GM12878 (cell line): ENCODE data around the gene SCAP. TPM values are rescaled to one million over a fixed set of nuclear protein-coding genes. Genes with fewer than 3 reads are reported as not detected.

Experiments
- ATAC-seq: fragments of 200-7000 bp; cut with Tn5 transposase; 3 replicates; pipeline ENCODE4 v1.9.1; 2020; ENCODE audit warnings: mild to moderate bottlenecking, moderate library complexity
- BruUV-seq: library from RNA; stranded (reverse); fragments of 400-500 nt; replicated peaks from 2 replicates; lab custom pipeline; 2021; lab: Mats Ljungman, UMichigan
- CTCF ChIA-PET: fragments of 300-600 bp; sonication (Branson Sonifier 250); formaldehyde crosslinking; extraction: SDS; loops from one replicate; lab custom pipeline; 2021; ENCODE audit warnings: inconsistent platforms; lab: Yijun Ruan, JAX
- POLR2A ChIA-PET: fragments of 350-600 bp; formaldehyde crosslinking; extraction: SDS; loops from one replicate; lab custom pipeline; 2021; ENCODE audit warnings: inconsistent platforms; lab: Charles Lee
- RAD21 ChIA-PET: fragments of 300-600 bp; sonication (Branson Sonifier 250); formaldehyde crosslinking; loops from one replicate; lab custom pipeline; 2023; ENCODE audit warnings: antibody characterized with exemption; ENCODE audit not compliant: unreplicated experiment; lab: Charles Lee
- SMC1A ChIA-PET: fragments of 300-600 bp; sonication (Branson Sonifier 250); formaldehyde crosslinking; loops from one replicate; lab custom pipeline; 2023; ENCODE audit not compliant: unreplicated experiment, uncharacterized antibody; lab: Charles Lee
- DNase-seq: peaks from one replicate; pipeline ENCODE4 v3.0.0-alpha.2; 2011; ENCODE audit warnings: low read depth, low spot score
- FAIRE-seq: peaks from 3 replicates; lab custom pipeline; 2011; peaks lifted over from hg19 to GRCh38; lab: Jason Lieb, UNC
- H2AFZ ChIP-seq: 2 replicates; pipeline ENCODE4 v1.6.0; 2011; ENCODE audit warnings: low read depth, low read length, control low read depth; ENCODE audit not compliant: control insufficient read depth
- H3K27ac ChIP-seq: 2 replicates; pipeline ENCODE4 v1.5.1; 2011; ENCODE audit warnings: control low read depth; ENCODE audit not compliant: control insufficient read depth, insufficient read depth
- H3K27me3 ChIP-seq, 2 experiments: replicated peaks in 1 of 2; 2 replicates each; pipeline versions ENCODE4 v1.6.0 to v1.6.1; 2011; ENCODE audit warnings: low read length in 1 of 2; ENCODE audit not compliant: control insufficient read depth in 2 of 2, insufficient read depth in 2 of 2
- H3K36me3 ChIP-seq, 2 experiments: 2 replicates each; pipeline ENCODE4 v1.5.1; 2011; ENCODE audit warnings: low read length in 1 of 2; ENCODE audit not compliant: control insufficient read depth in 2 of 2, insufficient read depth in 2 of 2
- H3K4me1 ChIP-seq: 2 replicates; pipeline ENCODE4 v1.6.1; 2011; ENCODE audit warnings: mild to moderate bottlenecking, low read length, moderate library complexity, mixed read lengths; ENCODE audit not compliant: control insufficient read depth, insufficient read depth
- H3K4me2 ChIP-seq: 2 replicates; pipeline ENCODE4 v1.6.0; 2011; ENCODE audit warnings: control low read depth; ENCODE audit not compliant: control insufficient read depth, insufficient read depth
- H3K4me3 ChIP-seq: fragments of 200-600 bp; sonication (generic); 2 replicates; pipeline ENCODE4 v1.5.1; 2016
- H3K79me2 ChIP-seq: 2 replicates; pipeline ENCODE4 v1.6.0; 2011; ENCODE audit warnings: low read length; ENCODE audit not compliant: control insufficient read depth, insufficient read depth
- H3K9ac ChIP-seq: 2 replicates; pipeline ENCODE4 v1.8.0; 2011; ENCODE audit warnings: low read length, control low read depth, mixed read lengths; ENCODE audit not compliant: control insufficient read depth, insufficient read depth
- H3K9me3 ChIP-seq: replicated peaks from 3 replicates; pipeline ENCODE4 v1.5.1; 2011; ENCODE audit warnings: mild to moderate bottlenecking, low read length; ENCODE audit not compliant: control insufficient read depth, insufficient read depth
- H4K20me1 ChIP-seq: 2 replicates; pipeline ENCODE4 v1.6.0; 2011; ENCODE audit not compliant: control insufficient read depth, insufficient read depth
- CHD2 ChIP-seq: IDR thresholded peaks from 2 replicates; pipeline ENCODE4 v1.6.1; 2011; ENCODE audit warnings: low read depth, low read length, improper control_type of control experiment, borderline replicate concordance
- JUNB ChIP-seq: IDR thresholded peaks from 2 replicates; pipeline ENCODE4 v1.6.1; 2016; ENCODE audit warnings: antibody characterized with exemption, mild to moderate bottlenecking
- KAT2A ChIP-seq: conservative IDR thresholded peaks from 2 replicates; pipeline ENCODE4 v1.6.1; 2011; ENCODE audit warnings: low read depth, low read length; ENCODE audit not compliant: control insufficient read depth
- MYC ChIP-seq: IDR thresholded peaks from 2 replicates; pipeline ENCODE4 v1.6.1; 2011; ENCODE audit warnings: mild to moderate bottlenecking, low read length, moderate library complexity, inconsistent platforms; ENCODE audit not compliant: insufficient read depth, insufficient replicate concordance, insufficient read length, severe bottlenecking
- NBN ChIP-seq: fragments of 450-650 bp; IDR thresholded peaks from 2 replicates; pipeline ENCODE4 v1.6.1; 2016
- NKRF ChIP-seq: fragments of 450-650 bp; conservative IDR thresholded peaks from 2 replicates; pipeline ENCODE4 v1.6.1; 2017; ENCODE audit warnings: mild to moderate bottlenecking, moderate library complexity
- NR2C2 ChIP-seq: IDR thresholded peaks from 2 replicates; pipeline ENCODE4 v1.6.1; 2011; ENCODE audit warnings: borderline replicate concordance, low read depth; ENCODE audit not compliant: control insufficient read depth, insufficient read length
- RCOR1 ChIP-seq: conservative IDR thresholded peaks from 2 replicates; pipeline ENCODE4 v1.6.1; 2012; ENCODE audit warnings: low read depth, low read length, improper control_type of control experiment
- SKIL ChIP-seq: fragments of 450-650 bp; IDR thresholded peaks from 2 replicates; pipeline ENCODE4 v1.6.1; 2017; ENCODE audit warnings: mild to moderate bottlenecking, low read depth, inconsistent platforms; ENCODE audit not compliant: poor library complexity, severe bottlenecking
- ZZZ3 ChIP-seq: IDR thresholded peaks from 2 replicates; pipeline ENCODE4 v1.6.1; 2011; ENCODE audit warnings: low read depth; ENCODE audit not compliant: control insufficient read depth, insufficient read length
- WGBS: methylation state at CpG from one replicate; pipeline ENCODE4 v1.1.6; 2016; ENCODE audit warnings: low lambda C conversion rate; ENCODE audit not compliant: insufficient replicate concordance, insufficient coverage; ENCODE audit errors: missing lambda C conversion rate; 5-methylcytosine and 5-hydroxymethylcytosine counted together
- in situ Hi-C: fragments of 300-500 bp; cut with MboI; formaldehyde crosslinking; loops from 9 replicates; pipeline ENCODE4 v1.14.3; 2018; ENCODE audit warnings: mixed read lengths
- intact Hi-C: fragments of 100-400 bp; cut with micrococcal nuclease; formaldehyde crosslinking; loops from one replicate; pipeline ENCODE4 v1.14.2; 2022; ENCODE audit not compliant: unreplicated experiment
- polyA plus RNA-seq, 11 experiments: library from polyadenylated mRNA; depleted of rRNA in 4 of 11; unstranded in 6 of 11; stranded (reverse) in 5 of 11; fragments of >200 nt; fragmentation: Nextera tagmentation in 4 of 11; fragmentation: Illumina TruSeq in 1 of 11; extraction: Ambion mirVana in 4 of 11; extraction: Trizol in 1 of 11; gene quantifications; 1 replicate in 1 of 11; 2 replicates in 10 of 11; pipeline versions ENCODE4 v1.2.1 to v1.2.3, GENCODE V29; 2011 to 2016; ENCODE audit warnings: inconsistent platforms in 2 of 11, missing spikeins in 2 of 11, low read depth in 1 of 11
- total RNA-seq, 4 experiments: library from RNA; depleted of rRNA in 3 of 4; stranded (reverse); fragments of >200 nt in 3 of 4; fragmentation: Illumina TruSeq in 1 of 4; extraction: Trizol in 1 of 4; gene quantifications; 2 replicates each; pipeline versions ENCODE4 v1.2.1 to v1.2.3, GENCODE V29; 2013 to 2021

SCAP gene
- total and polyA plus RNA-seq, 10 of the 15 experiments (the other 5 are each of a cell fraction or from before 2014, with no cell fraction given), result 1.5 to 64.1 (median 27.9) TPM

DNA sequence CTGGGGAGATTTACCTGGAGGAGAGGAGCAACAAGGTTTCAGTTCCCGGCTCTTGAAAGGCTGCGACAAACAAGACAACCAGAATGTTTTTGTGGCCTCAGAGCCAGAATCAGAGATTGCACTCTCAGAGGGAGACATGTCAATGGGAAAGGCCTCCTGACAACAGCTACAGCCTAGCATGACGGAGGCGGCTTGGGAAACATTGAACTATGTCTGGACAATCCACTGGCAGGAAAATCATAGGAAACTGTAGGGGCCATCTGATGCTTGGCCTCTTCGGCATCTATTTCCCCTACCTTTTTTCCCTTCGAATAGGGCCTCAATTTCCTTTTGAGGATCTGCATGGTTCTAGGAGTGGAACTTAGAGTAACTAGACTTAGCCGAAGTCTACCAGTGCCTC, 108.1 kb downstream of the SCAP start:
- ChIA-PET SMC1A (interaction anchor here (1.3 kb wide), 1 partner anchor 203 kb away, joined by 3 read pairs; no protein-coding TSS in a partner anchor), POLR2A (no interaction called here), RAD21 (no interaction called here), CTCF (interaction anchor here (1.0 kb wide), 1 partner anchor 25 kb away, joined by 3 read pairs; no protein-coding TSS in a partner anchor)
- no peak for TF ChIP-seq RCOR1
- no peak for TF ChIP-seq NR2C2
- no peak for TF ChIP-seq CHD2
- TF ChIP-seq NKRF, result no peak
- no peak for TF ChIP-seq ZZZ3
- TF ChIP-seq SKIL, result no peak
- TF ChIP-seq KAT2A, result no peak
- TF ChIP-seq MYC, result no peak
- TF ChIP-seq NBN, result no peak
- no peak for TF ChIP-seq JUNB
- WGBS, result 81% methylated on average over 7 of the region's 7 CpGs
- no TSS peak for BruUV-seq
- Histone ChIP-seq H3K4me3 (no peak overlapping the region), H3K27ac (no peak overlapping the region), H3K9me3 (no peaks in the 10 kb centered on the region; the same call in 2 of the 3 replicates), H3K27me3 (no peaks in the 10 kb centered on the region), H3K79me2 (no peaks in the 10 kb centered on the region), H3K4me1 (no peaks in the 10 kb centered on the region), H4K20me1 (no peaks in the 10 kb centered on the region), H3K36me3 (no peaks in the 10 kb centered on the region), H2AFZ (no peak overlapping the region), H3K4me2 (no peak overlapping the region), H3K9ac (no peak overlapping the region)
- ATAC-seq, result no peak
- intact Hi-C loops (no loop called here), in situ Hi-C loops (no loop called here)
- DNase-seq, result no peak
- no peak for FAIRE-seq
